Measurements from ENCODE around the gene GSTO2.

Gene GSTO2

GRCh38 chr10:104324221-104324686 lies 55.3 kb downstream of the GSTO2 start:
- in situ Hi-C loops (cut with MboI; ENCODE audit: low sequenced_read_pairs), result no loop called here

GRCh38 chr10:104324931-104325330 lies 55.9 kb downstream of the GSTO2 start:
- in situ Hi-C loops (cut with MboI; ENCODE audit: low sequenced_read_pairs), result no loop called here

DNA sequence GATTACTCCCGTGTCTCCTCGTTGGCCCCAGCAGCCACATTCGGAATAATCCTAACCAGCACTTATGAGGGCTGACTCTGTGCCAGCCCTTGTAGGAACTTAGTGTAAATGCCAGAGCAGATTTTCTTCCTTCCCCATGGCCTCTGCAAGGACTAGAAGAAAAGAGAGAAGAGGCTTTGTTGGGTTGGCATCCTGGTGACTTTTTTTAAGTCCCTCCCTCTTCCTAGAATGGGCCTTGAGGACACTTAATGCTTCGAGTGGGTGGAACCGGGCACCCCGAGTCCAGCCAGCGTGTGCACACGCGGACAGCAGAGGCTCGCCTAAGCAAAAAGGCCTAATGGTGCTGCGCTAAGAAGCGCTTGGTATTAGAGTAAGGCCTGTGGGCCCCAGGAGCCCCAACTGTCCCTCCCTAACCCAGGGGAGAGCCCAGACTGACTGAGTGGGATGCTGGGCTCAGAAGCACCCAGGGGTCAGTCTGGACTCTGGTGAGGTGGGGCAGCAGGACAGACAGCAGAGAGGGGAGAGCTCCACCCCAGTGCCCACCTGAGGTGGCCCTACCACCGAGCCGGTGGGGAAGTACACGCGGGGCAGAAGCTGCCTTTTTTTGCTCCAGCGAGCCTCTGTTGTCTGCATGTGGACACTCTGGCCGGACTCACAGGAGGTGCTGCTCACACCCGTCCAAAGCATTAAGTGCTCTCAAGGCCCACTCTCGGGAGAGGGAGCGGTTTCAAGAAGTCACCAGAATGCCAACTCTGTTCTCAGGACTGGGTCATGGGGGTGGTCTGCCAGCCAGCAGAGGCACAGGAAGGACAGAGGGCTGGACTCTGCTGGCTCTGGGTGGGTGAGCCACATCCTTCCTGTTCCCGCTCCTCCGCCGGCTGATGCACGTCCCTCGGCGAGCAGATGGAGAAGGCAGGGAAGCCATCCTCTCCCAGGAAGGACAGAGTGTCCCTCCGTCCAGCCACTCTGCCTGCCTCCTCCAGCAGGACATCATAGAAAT lies 56.8 kb downstream of the GSTO2 start:
- in situ Hi-C loops (cut with MboI; ENCODE audit: low sequenced_read_pairs), result no loop called here

DNA sequence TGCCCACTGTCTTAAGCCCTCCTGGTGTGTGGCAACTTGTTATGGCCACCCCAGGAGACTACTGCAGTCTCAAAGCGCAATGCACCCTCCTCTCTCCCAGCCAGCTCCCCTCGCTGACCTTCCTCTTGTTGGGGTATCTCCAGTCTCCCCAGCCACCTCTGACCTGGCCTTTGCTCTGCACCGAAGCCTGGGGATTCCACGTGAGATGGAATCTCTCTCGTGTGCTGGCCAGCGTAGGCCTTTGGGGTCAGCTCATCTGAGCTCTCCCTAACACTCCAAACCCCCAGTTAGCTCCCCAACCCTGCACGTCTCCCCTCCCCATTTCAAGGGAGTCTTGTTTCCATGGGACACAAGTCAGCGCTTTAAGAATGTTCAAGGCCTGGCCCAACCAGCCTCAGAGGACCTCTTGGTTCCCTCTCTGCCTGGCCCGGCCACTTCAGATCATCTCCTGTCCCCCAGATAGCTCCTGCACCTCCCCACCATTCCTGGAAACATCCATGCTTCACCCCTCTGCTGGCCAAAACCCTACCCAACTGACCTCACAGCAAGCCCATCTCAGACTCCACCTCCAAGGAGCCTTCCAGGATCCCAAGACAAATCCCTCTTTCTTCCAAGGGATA lies 58.1 kb downstream of the GSTO2 start:
- in situ Hi-C loops (cut with MboI; ENCODE audit: low sequenced_read_pairs), result no loop called here

GRCh38 chr10:104327745-104328645 lies 59.0 kb downstream of the GSTO2 start:
- in situ Hi-C loops (cut with MboI; ENCODE audit: low sequenced_read_pairs), result no loop called here

DNA sequence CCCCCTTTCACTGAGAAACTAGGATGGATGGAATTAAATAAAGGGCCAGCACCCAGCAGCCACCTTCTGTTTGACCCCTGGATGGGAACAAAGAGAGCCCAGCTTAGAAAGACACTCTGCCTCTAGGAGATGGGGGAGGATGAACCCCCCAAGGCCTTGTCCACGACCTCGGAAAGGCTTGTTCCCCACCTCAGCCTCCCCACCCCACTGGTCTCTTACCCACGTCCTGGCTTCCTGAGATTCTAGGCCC lies 59.6 kb downstream of the GSTO2 start:
- in situ Hi-C loops (cut with MboI; ENCODE audit: low sequenced_read_pairs), result no loop called here

GRCh38 chr10:104328896-104329710 lies 60.1 kb downstream of the GSTO2 start:
- in situ Hi-C loops (cut with MboI; ENCODE audit: low sequenced_read_pairs), result no loop called here

- in situ Hi-C loops (cut with MboI; ENCODE audit: low sequenced_read_pairs), result no loop called here
These were observed 60.8 kb downstream of the GSTO2 start for GRCh38 chr10:104329735-104330134.

DNA sequence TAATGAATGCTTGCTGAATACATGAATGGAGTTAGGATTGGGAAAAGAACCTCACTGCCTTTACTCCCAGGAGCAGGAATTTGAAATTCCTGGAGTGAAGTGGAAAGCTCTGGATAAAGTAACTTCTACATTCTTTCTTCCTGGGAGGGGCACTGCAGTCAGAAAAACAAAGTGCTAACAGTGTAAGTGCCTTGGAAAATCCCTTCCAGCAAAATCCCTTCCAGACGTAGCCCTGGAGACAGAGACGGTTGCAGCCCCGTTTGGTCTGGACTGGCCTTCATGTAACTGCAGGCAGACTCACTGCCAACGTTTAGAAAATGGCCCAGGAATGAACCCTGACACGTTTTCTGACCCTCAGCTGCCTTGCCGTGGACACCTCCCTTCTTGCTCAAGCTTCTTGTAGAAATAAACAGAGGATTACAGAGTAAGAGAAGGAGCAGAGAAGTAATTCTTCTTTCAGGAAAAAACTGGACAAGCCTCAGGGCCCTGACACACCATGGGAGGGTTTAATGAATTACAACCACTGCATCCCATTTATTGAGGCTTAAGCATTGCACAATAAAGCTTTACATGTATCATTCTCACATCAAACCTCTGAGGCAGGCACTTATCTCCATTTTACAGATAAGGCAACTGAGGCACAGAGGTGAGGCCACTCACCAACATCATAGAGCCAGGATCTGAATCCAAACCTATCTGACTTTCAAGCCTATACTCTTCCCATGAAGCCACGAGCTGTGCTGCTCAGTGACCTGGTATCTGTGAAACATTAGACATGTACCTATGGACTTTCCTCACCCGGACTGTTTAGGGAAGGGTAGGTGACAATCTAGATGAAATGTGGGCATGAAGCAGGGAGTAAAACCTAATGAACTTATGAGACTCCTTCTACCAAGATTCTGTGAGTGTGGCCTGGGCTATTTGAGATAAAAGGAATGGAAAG lies 61.5 kb downstream of the GSTO2 start:
- in situ Hi-C loops (cut with MboI; ENCODE audit: low sequenced_read_pairs), result no loop called here

DNA sequence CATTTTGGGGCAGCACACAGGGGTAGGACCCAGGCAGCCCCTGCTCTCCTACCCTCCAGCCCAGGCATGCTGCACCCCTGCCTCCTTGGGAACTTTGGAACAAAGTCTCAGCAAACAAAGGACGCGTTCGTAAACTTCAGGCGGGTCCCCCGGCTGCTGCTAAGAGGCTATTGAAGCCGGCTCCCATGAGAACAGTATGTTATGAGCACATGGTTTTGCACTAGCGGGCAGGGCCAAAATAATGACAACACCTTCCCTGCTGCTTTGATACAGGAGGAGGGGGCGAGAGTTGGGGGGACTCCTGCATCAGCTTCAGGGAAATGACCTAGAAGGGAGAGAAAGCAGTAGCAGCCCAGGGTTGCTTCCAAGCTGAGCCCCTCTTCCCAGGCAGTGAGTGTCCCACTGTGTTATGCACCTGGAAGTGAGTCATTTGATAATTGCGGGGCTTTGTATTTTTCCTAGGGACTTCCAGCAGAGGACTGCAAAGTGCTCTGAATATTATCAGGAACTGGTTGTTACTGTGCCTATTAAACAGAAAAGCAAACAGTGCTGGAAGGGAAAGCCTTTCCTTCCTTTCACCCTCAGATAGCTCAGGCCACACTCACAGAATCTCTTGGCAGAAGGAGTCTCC lies 62.3 kb downstream of the GSTO2 start:
- in situ Hi-C loops (cut with MboI; ENCODE audit: low sequenced_read_pairs), result no loop called here

GRCh38 chr10:104332243-104333031 lies 63.5 kb downstream of the GSTO2 start:
- in situ Hi-C loops (cut with MboI; ENCODE audit: low sequenced_read_pairs), result no loop called here

GRCh38 chr10:104333032-104333727 lies 64.2 kb downstream of the GSTO2 start:
- in situ Hi-C loops (cut with MboI; ENCODE audit: low sequenced_read_pairs), result no loop called here

- in situ Hi-C loops (cut with MboI; ENCODE audit: low sequenced_read_pairs), result no loop called here
These were observed 64.9 kb downstream of the GSTO2 start for GRCh38 chr10:104333728-104334373.

DNA sequence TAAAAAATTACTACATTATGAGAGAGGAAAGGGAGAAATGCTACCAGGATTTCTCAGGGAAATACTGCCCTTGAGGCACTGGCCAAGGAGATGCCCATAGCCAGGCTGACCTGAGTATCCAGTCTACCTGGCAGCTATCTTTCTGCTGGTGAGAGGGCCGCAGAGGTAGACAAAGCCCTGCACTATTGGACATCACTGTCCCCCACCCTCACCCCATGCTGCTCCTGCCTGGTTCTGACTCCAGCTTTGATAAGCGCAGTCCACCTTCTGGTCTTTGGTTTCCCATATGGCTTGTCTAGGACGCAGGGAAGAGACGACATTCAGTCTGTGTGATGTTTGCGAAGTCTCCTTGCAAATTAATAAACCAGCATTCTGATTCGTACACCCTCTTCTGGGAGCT lies 65.6 kb downstream of the GSTO2 start:
- in situ Hi-C loops (cut with MboI; ENCODE audit: low sequenced_read_pairs), result no loop called here

DNA sequence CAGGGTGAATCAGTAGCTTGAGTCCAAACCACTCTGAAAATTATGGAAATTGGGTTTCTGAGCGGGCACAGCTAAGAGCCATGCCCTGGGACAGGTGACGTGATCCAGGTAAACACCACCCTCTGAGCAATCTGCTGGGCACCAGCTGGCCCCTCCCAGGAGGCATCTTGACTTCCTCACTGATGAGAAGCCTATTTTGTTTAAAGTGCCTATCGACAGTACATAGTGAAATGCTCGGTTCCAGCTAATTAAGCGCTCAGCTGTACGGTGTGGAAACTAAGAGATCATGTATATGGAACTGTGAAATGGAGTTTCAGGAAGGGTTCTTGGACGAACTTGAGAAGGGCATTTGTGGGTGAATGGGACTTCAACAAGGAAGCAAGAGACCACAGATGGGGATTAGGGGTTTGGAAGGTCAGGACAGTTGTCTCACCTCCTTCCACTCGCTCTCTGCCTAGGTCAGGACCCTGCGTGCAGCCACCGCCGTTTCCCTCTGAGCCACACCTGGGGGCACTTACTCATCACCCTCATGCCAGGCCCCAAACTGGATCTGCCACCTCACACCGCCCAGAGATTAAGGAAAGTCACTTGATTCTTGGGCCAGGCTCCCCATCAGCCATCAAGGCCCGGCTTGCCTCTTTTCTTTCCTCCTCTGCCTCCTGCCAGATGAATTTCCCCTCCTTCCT lies 66.1 kb downstream of the GSTO2 start:
- in situ Hi-C loops (cut with MboI; ENCODE audit: low sequenced_read_pairs), result no loop called here

GRCh38 chr10:104336821-104337467 lies 68.0 kb downstream of the GSTO2 start:
- in situ Hi-C loops (cut with MboI; ENCODE audit: low sequenced_read_pairs), result no loop called here
